ENCODE data around the gene CNOT10.
A peak's percentile ranks its signal among the peaks of the same experiment; 100 is the strongest.
"Not testable (repeated sequence)": the region's sequence is repeated elsewhere in the genome, so short reads cannot be mapped to it uniquely, and the experiment has no call there.

CNOT10 gene

DNA sequence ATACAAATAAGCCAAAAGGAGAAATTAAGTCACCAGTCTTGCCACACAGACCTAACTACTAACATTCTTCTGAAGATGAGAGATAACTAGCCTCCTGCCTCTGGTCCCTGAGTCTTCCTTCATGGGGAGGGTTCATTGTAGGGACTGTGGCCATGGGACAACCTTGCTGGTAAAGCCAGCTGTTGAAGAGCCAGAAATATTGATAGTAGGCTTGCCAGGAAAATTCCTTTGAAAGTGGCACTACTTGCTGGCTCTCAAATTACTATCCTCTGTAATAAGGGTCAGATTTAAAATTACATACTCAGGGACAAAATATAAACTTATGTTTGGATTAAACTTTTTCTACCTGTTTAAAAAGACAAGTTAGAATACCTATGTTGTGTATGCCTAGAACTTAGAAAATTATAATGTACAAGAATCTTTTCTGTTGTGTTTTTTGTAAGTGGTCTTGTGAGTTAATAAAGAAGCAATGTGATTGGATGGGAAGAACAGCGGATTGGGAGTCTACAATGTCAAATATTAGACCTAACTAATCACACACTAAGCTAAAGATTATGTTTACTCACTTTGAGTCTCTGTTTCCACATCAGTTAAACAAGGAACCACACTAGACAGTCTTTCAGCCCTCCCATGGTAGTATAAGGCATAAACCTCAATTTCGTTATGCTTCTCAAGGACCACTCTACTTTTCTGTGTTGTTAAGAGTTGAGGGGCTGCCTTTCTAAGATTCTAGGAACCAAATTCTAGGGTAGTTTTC lies 72.8 kb downstream of the CNOT10 start:
- DNase-seq (ENCODE audit: low read depth): no peak

DNA sequence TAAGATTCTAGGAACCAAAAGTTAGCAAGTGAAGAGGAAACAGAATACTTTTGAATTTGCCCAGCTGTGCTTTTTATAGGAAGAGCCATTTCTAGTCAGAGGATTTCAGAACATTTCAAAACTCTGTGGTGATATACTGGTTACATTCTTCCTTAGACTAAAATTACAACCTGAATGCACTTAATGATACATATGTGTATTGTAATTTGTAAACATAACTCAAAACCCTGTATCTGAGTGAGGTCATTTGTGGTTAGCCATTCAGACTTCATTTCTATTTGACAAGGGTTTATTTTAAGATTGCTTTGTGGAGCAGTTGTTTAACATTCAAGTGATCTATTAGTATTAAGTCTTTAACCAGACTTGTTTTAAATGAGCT lies 73.4 kb downstream of the CNOT10 start:
- no peak for DNase-seq (ENCODE audit: low read depth)

DNA sequence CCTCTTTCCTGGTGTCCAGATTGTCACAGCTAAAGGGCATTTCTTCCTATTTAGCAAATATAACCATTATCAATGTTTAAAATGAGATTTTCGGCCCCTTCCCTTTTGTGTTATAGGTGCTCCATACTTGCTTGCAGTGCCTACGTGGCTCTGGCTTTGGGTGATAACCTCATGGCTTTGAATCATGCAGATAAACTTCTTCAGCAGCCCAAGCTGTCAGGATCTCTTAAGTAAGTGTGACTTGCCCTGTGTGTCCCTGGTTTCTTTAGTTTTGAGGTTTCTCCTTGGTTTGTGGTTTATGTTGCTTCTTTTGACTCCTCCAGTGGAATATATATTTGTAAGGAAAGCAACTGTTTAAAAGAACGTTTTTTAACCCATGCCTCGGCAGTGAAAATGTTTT lies 74.4 kb downstream of the CNOT10 start:
- no peak for DNase-seq (ENCODE audit: low read depth)

DNA sequence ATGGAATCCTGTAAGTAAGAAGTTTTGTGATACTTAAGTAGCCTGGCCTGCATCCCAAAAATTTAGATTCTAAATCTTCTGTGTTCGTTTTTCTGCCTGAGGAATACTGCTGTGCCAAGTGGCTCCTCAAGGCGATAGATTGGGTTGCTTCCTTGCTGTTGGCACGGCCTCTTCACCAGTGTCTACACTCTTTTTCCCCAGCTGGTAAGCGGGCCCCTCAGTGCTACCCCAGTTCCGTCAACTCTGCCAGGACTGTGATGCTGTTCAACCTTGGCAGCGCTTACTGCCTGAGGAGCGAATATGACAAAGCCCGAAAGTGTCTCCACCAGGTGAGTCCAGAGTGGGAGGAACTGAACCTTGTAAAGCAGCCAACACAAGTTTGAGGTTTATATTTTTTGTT lies 79.5 kb downstream of the CNOT10 start:
- DNase-seq (ENCODE audit: low read depth): no peak

DNA sequence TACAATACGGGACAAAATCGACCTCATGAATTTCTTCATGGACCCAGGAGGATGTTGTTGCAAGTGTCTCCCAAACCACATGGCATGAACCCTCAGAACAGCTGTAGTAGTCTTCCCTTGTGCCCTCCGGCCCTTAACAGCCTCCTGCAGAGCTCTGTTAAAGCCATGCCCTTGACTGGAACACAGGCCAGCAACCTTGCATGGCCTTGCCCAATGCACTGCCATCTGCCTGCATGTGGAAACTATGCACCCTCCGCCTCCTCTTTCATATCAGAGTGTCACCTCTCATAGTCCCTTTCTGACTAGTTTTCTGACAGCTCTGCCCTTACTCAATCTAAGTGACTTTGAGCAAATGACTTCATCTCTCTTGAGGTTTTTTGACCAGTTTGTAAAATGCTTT lies 93.4 kb downstream of the CNOT10 start:
- no peak for DNase-seq (ENCODE audit: low read depth)

DNA sequence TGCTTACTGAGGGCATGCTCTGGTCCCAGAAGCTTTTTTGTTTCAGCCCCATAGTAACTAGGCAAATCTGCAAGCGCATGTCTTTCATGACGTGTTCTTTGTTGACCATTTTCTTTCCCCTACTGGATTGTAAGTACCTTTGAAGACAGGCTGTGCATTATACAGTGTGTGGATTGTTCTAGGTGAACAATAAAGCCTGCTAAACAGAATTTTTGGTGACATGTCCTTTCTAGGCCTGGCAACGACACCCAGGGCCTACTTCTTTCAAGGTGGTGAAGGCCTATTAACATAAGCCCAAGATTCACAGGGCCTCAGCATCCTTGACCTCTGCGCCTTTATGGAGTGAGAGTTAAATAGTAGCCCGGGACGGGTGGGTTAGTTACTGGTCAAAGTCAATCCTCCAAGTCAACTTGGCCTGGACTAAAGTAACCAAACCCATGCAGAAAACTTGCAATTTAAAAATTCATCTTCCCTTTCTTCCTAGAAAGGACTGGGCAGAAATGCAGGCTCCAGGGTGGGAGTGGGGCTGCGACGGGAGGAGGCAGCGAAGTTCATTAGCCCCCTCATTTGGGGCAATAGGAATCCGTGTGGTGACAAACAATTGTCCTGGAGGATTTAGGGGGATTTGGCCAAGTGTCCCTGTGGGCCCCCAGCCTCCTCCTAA lies 95.2 kb downstream of the CNOT10 start:
- DNase-seq (ENCODE audit: low read depth): no peak

DNA sequence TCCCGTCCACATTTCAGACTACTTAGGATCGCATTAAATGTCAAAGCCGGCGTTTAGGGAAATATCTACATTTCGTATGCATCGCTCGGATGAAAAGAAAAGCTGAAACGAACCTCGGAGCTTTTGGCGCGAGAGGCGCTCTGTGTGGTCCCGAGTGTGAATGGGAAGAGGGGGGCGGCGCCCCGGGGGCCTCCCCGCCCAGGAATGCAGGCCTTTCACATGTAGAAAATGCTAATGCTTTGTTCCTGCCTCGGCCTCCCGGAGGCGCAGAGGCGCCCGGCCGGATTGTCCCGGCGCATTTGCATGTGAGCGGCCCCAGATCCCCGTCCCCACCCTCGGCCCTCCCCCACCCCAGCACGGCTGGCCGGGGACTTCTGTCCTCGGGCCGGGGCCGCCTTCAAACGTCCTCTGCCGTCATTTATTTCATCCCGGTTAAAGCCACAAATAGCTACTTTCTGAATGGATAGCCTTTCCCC lies 95.8 kb downstream of the CNOT10 start:
- DNase-seq (ENCODE audit: low read depth): no peak

DNA sequence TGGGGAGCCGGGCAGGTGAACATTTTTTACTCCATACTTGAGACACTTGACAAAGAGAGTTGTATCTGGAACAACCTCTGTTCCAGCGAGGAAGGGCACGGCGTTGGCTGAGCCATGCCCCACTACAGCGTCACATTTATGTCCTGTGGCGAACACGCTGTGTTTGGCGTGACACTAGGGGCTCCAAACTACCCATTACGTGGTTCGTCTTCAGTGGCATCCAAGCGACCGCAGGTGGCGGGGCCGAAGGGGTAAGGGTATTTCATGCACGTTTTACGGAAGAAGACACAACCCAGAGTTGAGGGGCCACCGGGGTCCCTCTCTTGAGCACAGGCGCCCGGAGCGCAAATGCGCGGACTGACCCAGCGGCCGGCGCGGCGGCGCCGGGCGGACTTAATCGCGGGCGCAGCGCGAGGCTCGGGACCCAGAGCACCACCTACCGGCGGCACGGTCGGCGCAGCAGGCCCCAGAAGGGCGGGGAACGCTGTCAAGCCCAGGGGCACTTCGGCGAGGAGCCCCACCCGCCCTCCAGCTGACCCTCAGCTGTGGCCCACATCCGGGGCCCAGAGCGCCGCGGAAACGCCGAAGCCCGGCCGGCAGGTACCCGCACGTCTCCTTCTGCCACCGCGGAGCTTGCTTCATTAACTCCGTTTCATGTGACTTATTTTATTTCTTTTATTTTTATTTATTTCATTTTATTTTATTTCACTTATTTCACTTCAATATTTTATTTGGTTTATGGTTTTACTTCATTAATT lies 96.4 kb downstream of the CNOT10 start:
- DNase-seq (ENCODE audit: low read depth): peak; percentile 11

DNA sequence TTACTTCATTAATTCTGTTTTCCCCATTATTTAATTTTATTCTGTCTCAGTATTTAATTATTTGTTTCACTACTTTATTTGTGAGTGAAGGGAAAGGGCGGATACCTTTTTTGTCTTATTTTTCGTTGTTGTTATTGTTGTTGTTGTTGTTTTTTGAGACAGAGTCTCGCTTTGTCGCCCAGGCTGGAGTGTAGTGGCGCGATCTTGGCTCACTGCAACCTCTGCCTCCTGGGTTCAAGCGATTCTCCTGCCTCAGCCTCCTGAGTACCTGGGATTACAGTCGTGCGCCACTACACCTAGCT lies 96.9 kb downstream of the CNOT10 start:
- not testable (repeated sequence) for DNase-seq (ENCODE audit: low read depth)

DNA sequence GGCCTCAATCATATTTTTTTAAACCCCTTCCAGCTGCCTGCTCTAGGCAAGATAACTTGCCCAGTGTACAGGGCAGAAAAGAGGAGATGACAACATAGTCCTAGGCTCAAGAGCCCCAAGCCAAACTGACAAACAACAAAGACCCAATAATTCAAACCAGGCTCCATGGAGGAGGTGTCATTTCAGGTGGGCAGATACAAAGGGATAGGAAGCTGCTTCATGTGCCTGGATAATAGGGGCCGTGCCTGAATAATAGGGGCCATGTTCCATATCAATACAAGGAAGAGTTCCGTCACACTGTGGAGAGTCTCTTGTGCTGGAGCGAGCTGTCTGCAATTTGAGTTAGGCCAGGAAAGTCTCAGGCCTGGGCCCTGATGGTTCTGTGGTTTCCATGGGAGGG lies 97.4 kb downstream of the CNOT10 start:
- DNase-seq (ENCODE audit: low read depth): no peak

DNA sequence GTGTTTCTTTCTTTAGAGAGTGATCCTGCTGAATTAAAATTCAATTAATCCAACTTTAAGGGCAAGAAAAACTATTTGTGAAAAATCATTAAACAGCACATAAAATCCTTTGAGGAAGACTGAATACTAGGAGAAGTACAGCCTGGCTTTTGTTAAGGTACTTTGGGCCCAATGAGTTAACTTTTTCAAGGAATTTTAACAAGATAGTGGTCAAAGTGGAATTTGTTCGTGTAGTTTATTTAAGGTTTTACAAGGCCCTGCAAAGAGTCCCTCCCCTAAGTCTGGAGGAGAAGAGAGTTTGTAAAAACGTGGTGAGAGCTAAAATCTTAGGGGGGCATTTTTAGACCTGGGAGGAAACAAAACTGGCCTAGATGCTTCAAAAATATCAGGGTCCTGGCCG lies 106.8 kb downstream of the CNOT10 start:
- no peak for DNase-seq (ENCODE audit: low read depth)

DNA sequence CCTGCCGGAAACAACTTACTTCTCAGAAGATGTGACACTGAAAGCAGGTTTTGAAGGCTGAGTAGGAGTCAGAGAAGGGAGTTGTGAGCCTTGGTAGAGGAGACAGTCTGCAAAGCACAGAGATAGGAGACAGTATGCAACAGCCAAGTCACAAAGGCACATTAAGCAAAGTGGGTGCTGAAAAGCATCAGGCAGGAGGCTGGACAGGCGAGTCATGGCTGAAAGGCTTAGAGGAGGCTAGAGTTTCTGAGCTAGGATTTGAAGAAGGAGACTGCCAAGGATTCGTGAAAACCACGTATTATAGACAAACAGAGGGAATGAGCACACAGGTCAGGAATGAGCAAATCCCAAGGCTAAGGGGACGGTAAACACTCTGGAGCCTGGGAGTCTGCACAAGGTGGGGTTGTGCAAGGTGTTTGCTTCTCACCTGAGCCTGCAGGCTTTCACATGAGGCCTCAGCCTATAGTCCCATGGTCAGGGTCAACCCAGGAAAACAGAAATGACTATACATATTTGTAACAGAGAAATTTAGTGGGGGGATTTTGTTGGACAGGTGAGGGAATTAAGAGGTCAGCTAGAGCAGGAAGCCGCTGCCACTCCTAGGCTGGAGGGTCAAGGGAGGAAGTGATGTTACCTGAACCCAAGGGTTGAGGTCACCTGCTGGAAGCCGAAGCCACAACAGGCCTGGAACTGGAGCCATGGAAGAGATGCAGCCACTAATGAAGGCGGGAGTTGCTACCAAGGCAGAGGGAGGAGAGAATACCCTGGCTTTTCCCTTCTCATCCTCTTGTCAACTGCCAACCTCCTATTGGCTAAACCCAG lies 109.7 kb downstream of the CNOT10 start:
- no peak for DNase-seq (ENCODE audit: low read depth)

DNA sequence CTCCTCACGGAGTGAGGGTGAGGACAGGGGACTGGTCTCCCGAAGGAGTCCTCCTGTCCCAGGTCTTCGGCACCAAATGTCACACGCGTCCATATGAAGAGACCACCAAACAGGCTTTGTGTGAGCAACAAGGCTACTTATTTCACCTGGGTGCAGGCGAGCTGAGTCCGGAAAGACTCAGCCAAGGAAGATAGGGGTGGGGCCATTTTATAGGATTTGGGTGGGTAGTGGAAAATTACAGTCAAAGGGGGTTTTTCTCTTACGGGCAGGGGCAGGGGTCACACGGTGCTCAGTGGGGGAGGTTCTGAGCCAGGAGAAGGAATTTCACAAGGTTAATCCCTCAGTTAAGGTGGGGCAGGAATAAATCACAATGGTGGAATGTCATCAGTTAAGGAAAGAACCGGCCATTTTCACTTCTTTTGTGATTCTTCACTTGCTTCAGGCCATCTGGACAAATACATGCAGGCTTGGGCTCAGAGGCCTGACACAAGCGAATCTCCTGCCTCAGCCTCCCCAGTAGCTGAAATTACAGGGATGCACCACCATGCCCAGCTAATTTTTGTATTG lies 111.5 kb downstream of the CNOT10 start:
- not testable (repeated sequence) for DNase-seq (ENCODE audit: low read depth)

DNA sequence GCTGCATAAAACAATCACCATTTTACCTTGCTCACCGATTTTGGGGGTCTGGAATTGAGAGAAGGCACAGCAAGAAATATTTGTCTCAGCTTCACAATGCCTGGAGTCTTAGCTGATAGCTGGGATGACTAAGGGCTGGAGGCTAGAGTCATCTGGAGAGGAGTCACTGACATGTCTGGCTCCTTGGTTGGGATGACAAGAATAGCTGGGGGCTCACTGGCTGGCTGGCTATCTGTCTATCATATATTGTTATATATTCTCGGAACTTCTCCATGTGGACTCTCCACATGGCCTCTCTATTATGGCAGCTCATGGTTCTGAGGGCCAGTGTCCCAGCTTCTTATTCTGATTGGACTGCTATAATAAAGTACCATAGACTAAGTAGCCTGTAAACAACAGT lies 112.8 kb downstream of the CNOT10 start:
- no peak for DNase-seq (ENCODE audit: low read depth)

DNA sequence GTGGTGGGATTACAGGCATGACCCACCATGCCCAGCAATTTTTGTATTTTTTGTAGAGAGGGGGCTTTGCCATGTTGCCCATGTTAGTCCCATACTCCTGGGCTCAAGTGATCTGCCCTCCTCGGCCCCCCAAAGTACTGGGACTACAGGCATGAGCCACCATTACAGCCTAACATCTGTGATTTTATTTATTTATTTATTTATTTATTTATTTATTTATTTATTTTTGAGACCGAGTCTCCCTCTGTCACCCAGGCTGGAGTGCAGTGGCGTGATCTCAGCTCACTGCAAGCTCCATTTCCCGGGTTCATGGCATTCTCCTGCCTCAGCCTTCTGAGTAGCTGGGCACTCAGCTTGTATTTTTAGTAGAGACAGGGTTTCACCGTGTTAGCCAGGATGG lies 116.5 kb downstream of the CNOT10 start:
- not testable (repeated sequence) for DNase-seq (ENCODE audit: low read depth)

DNA sequence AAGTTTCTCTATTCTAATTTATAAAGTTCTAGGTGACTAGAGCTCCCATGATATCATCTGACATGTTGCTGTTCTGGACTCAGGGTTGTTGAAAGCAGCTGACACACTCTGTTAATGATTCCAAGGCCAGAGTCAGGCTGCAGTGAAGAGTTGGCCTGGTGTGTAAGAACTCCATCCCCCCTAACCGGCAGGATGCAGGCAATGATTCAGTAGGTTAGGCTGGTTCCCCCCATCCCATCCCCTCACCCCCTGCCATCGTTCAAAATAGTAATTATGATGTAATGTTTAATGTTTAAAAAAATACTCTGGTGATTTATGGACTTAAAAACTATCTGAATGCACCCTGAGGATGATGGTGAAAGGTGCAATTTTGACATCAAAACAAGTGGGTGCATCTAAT lies 128.2 kb downstream of the CNOT10 start:
- DNase-seq (ENCODE audit: low read depth): no peak

DNA sequence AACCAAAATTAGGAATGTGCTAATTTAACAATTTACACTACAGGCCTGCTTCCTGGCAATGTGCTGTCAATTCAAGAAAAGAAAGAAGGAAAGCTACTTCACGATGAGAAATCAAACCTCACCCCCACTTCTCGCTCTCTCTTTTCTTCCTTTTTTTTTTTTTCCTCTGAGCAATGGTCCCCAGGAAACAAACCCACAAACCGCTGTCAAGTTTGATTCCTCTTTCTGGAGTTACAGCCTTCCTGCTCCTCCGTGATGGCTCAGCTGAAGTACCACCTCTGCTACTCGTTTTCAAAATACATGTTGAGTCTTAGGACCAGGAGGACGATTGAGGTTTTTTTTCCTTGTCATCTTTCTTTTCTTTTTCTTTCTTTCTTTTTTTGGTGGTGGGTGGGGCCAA lies 129.4 kb downstream of the CNOT10 start:
- no peak for DNase-seq (ENCODE audit: low read depth)

DNA sequence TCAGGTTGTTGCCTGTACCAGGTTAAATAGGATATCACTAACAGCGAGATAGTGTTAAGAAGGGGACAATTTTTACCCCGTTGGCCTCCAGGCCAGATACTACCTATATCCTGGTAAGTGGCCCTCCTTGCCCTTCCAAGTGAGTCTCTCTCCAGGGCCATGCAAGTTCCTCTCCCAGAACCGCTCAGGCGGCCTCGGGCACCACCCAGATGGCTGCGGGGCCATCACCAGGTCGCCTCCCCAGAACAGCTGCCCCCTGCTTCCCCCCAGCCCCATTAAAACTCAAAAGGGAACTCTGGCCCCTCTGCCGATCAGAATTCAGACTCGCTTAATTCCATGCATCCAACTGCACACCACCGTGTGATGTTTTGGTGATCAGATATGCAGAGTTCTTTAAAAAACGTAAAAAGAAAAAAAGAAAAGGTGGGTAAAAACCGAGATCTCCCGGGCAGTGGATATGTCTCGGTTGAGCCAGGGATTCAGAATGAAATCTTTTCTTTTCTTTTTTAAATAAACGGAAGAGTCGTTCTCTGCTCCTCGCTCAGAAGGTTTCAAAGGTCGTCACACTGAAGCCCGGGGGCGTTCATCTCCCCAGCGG lies 131.0 kb downstream of the CNOT10 start:
- DNase-seq (ENCODE audit: low read depth): no peak

DNA sequence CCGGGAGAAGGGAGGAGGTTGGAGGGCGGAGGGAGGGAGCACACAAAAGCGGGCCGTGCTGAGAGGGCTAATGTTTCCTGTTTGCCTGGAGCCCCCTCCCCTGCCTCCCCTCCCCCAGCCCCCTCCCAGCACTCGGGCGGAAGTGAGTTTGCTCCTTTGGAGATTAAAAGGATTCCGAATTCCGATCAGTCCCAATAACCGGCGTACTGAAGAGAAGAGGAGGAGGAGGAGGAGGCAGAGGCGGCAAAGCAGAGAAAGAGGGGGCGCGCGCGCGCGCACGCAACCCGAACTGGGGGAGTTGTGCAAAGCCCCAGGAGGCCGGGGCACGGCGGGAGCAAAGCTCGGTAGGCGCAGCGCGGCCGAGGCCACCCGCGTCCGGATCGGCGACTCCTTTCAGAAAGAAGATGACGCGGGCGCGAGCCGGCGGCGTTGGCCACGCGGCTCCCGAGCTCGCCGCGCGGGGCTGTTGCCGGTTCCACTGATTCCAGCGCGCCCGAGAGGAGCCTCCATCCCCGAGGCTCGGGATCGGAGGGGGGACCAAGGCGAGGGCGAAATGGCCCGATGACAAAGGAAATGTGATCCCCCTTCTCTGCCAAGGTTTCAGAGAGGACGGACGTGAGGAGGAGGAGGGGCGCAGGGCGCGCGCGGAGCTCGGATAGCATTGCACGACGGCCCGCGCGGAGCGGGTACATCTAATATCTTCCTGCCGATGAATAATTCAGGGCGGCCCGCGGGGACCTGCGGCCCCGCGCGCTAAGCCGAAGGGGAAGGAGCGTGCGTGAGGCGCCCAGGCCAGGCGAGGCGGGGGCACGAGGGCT lies 131.7 kb downstream of the CNOT10 start:
- no peak for DNase-seq (ENCODE audit: low read depth)

DNA sequence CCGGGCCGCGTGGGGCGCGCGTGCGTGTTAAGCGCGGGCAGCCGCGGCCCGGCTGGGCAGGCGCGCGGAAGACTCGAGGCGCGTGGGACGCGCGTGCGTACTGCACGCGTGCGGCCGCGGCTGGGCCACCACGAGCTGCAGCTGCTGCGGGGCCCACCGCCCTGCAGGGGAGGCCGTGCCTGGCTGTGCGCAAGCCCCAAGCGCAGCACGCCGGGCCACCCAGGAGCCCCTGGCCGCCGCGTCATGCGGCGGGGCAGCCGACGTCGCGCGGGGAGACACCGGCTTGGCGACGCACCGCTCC lies 132.2 kb downstream of the CNOT10 start:
- DNase-seq (ENCODE audit: low read depth): no peak
